Karpas-422 (cell line): ENCODE measurements around the gene TSPAN9. TPM values are rescaled to one million over a fixed set of nuclear protein-coding genes. Genes with fewer than 3 reads are reported as not detected.

Experiments used
- DNase-seq: peaks from one replicate; pipeline ENCODE4 v3.0.0-alpha.2; 2015
- H2AFZ ChIP-seq: fragments of 200-600 bp; sonication (generic); 2 replicates; pipeline ENCODE4 v1.6.1; 2014; ENCODE audit warnings: antibody characterized with exemption, low read length, mixed read lengths
- H3K27ac ChIP-seq: fragments of 200-600 bp; sonication (generic); 2 replicates; pipeline ENCODE4 v1.5.1; 2014; ENCODE audit warnings: mild to moderate bottlenecking, low read length, moderate library complexity
- H3K27me3 ChIP-seq: fragments of 200-600 bp; sonication (generic); 2 replicates; pipeline ENCODE4 v1.6.1; 2014; ENCODE audit warnings: low read length, mixed read lengths
- H3K36me3 ChIP-seq: fragments of 200-600 bp; sonication (generic); 2 replicates; pipeline ENCODE4 v1.6.1; 2014; ENCODE audit warnings: low read length, mixed read lengths; ENCODE audit not compliant: insufficient read depth
- H3K4me1 ChIP-seq: fragments of 200-600 bp; sonication (generic); 2 replicates; pipeline ENCODE4 v1.6.1; 2014; ENCODE audit warnings: mild to moderate bottlenecking, low read length, mixed read lengths
- H3K4me2 ChIP-seq: fragments of 200-600 bp; sonication (generic); 2 replicates; pipeline ENCODE4 v1.6.1; 2014; ENCODE audit warnings: low read length, low read depth, mild to moderate bottlenecking; ENCODE audit not compliant: poor library complexity, severe bottlenecking
- H3K4me3 ChIP-seq: fragments of 200-600 bp; sonication (generic); 2 replicates; pipeline ENCODE4 v1.5.1; 2014; ENCODE audit warnings: mild to moderate bottlenecking, antibody characterized with exemption, low read length, mixed read lengths
- H3K79me2 ChIP-seq: fragments of 200-600 bp; sonication (generic); 2 replicates; pipeline ENCODE4 v1.6.1; 2014; ENCODE audit warnings: mild to moderate bottlenecking, low read length, mixed read lengths
- H3K9ac ChIP-seq: fragments of 200-600 bp; sonication (generic); 2 replicates; pipeline ENCODE4 v1.6.0; 2014; ENCODE audit warnings: low read length
- H3K9me2 ChIP-seq: fragments of 200-600 bp; sonication (generic), shearing (Covaris generic); replicated peaks from 2 replicates; pipeline ENCODE4 v1.6.0; 2014; ENCODE audit warnings: mild to moderate bottlenecking, low read length, moderate library complexity; ENCODE audit not compliant: insufficient read depth
- H3K9me3 ChIP-seq: fragments of 300-700, 200-600 bp; sonication (generic); 2 replicates; pipeline ENCODE4 v1.6.1; 2014; ENCODE audit warnings: low read length, mixed read lengths
- H4K20me1 ChIP-seq: fragments of 200-600 bp; sonication (generic); 2 replicates; pipeline ENCODE4 v1.6.1; 2014; ENCODE audit warnings: mild to moderate bottlenecking, antibody characterized with exemption, low read length, low read depth; ENCODE audit not compliant: insufficient read depth
- total RNA-seq: library from RNA; depleted of rRNA; stranded (reverse); fragments of >200 nt; shearing (Covaris generic); gene quantifications from 2 replicates; pipeline ENCODE4 v1.2.3, GENCODE V29; 2014; ENCODE audit warnings: low replicate concordance

The TSPAN9 gene
- total RNA-seq, 1 experiment from 2014 or later, result 2.0 TPM

DNA sequence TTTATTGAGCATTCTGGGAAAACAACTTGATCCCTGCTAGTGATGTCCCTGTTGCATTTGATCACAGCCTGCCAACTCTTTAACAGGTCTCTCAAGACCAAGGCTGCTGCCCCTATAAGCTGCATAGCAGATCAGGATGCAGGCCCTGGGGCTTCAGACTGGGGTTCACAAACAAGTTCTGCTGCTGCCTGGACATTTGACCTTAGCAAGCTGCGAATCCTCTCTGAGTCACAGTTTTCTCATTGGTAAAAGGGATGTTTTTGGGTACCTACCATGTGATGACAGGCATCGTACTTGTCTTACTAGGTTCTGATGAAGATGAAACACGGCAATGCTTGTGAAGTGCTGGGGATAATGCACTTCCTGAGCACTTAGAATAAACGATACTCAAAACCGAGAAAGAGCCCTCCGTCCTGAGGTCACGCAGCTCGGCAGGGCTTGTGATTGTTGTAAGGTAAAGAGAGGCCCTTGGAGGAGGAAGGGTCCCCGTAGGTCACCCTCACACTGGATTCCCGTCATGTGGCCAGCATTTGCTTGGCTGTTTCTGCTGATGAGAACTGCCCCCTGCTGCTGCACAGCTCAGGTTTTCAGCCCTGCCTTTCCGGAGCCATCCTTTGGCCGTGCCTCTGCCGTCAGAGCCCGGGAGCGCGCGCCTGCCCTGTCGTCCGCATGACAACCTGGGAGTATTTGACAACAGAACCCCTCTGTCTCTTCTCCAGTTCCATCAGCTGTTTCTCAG is 39.1 kb downstream of the TSPAN9 start:
- Histone ChIP-seq H3K27ac (no peak overlapping the region), H3K9ac (no peak overlapping the region), H2AFZ (no peak overlapping the region), H3K4me1 (no peaks in the 10 kb centered on the region), H3K79me2 (no peaks in the 10 kb centered on the region), H3K36me3 (no peaks in the 10 kb centered on the region), H3K9me2 (no peaks in the 10 kb centered on the region), H3K27me3 (no peaks in the 10 kb centered on the region), H4K20me1 (no peaks in the 10 kb centered on the region), H3K9me3 (no peaks in the 10 kb centered on the region), H3K4me2 (no peak overlapping the region), H3K4me3 (no peak overlapping the region)
- no peak for DNase-seq

DNA sequence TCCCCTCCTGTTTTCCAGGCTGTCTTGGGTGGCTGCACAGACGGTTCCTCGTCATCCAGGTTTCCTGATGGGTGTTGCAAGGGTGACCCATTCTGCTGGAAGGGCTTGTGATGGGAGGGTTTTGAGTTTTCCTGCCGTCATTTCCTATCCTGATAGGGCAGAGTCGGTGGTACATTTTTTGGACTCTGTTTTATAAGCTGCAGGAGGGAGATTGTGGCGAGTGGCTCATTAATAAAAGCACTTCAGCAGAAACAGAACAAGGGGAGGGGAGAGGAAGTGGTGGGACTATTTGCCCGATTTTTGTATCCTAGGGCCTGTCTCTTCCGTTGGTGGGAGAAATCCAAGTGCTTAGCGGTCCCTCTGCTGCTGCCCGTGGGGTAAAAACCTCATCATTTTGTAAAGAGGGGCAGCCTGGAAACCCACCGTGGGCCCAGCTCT is 40.0 kb downstream of the TSPAN9 start:
- Histone ChIP-seq H3K27ac (no peak overlapping the region), H3K9me3 (no peaks in the 10 kb centered on the region), H3K4me1 (no peaks in the 10 kb centered on the region), H3K9me2 (no peaks in the 10 kb centered on the region), H3K4me2 (no peak overlapping the region), H2AFZ (no peak overlapping the region), H3K27me3 (no peaks in the 10 kb centered on the region), H3K9ac (no peak overlapping the region), H3K36me3 (no peaks in the 10 kb centered on the region), H4K20me1 (no peaks in the 10 kb centered on the region), H3K4me3 (no peak overlapping the region), H3K79me2 (no peaks in the 10 kb centered on the region)
- DNase-seq, result no peak

DNA sequence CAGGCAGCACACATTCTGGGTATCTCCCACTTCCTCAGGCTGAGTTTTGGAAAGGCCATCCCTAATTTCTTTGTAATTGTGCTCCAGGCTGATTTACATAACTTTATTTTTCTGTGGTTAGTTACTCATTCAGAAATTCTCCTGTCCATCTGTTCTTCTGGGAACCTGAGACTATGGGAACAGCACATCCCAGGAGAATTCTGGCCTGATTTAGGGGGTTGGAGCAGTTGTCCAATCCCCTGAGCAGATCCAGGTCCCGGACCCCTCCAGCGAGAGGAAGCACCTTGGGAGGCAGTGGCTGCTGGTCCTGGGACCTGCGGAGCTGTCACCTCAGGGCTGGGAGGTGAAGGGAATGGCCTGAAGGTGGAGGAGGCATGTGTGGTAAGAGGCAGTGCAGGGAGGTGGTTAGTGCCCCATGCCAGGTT is 40.4 kb downstream of the TSPAN9 start:
- Histone ChIP-seq H3K9me2 (no peaks in the 10 kb centered on the region), H3K4me2 (no peak overlapping the region), H3K27ac (no peak overlapping the region), H3K4me1 (no peaks in the 10 kb centered on the region), H3K79me2 (no peaks in the 10 kb centered on the region), H3K9me3 (no peaks in the 10 kb centered on the region), H3K4me3 (no peak overlapping the region), H3K9ac (no peak overlapping the region), H4K20me1 (no peaks in the 10 kb centered on the region), H3K27me3 (no peaks in the 10 kb centered on the region), H2AFZ (no peak overlapping the region), H3K36me3 (no peaks in the 10 kb centered on the region)
- DNase-seq, result no peak

- Histone ChIP-seq H4K20me1 (no peaks in the 10 kb centered on the region), H3K4me2 (no peak overlapping the region), H3K9me3 (no peaks in the 10 kb centered on the region), H3K9me2 (no peaks in the 10 kb centered on the region), H3K4me1 (no peaks in the 10 kb centered on the region), H3K79me2 (no peaks in the 10 kb centered on the region), H3K36me3 (no peaks in the 10 kb centered on the region), H3K9ac (no peak overlapping the region), H3K27me3 (no peaks in the 10 kb centered on the region), H2AFZ (no peak overlapping the region), H3K4me3 (no peak overlapping the region), H3K27ac (no peak overlapping the region)
- DNase-seq, result no peak
Observed at GRCh38 chr12:3119192-3119755, 42.1 kb downstream of the TSPAN9 start.

DNA sequence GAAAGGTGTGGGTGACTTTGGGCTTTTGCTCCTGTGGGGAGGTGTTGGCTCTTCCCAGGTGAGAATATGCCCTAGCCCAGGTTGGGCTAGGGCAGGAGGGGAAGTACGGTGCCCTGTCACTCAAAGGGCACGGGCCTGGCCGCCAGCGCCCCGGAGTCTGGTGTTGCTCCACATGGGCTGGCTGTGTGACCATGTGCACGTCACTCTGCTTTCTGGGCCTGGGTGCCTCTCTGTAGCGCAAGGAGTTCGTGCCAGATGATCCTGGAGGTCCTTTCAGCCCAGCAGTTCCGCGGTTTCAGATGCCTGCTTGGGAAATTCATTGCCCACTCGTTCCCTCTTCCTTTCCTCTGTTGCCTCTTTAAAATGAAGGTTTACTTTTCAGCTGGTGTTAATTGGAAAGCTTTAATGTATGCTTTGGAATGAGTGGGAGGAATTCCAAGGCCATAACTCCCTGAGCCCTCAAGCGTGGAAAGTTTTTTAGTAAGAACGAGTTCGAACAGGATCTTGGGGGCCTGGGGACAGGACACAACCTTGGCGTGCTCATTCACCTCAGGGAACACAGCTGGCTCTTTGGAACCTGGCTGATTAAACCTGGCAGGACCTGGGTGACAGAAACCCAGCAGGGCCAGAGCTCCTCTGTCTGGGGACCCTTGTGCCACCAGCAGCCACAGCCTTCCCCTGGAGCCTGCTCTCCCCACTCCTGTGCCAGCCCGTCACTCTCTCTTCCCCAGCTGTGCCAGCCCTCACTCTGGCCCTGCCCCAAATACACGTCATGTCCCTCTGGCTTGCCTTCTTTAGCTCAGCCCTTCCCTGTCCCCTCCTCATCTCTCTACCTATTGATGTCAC is 42.8 kb downstream of the TSPAN9 start:
- no peaks in the 10 kb centered on the region for H4K20me1 ChIP-seq
- no peak overlapping the region for H3K27ac ChIP-seq
- no peaks in the 10 kb centered on the region for H3K36me3 ChIP-seq
- no peak overlapping the region for H3K4me3 ChIP-seq
- H3K9me3 ChIP-seq, result no peaks in the 10 kb centered on the region
- no peaks in the 10 kb centered on the region for H3K27me3 ChIP-seq
- no peaks in the 10 kb centered on the region for H3K4me1 ChIP-seq
- H3K79me2 ChIP-seq, result no peaks in the 10 kb centered on the region
- no peak overlapping the region for H2AFZ ChIP-seq
- no peaks in the 10 kb centered on the region for H3K9me2 ChIP-seq
- H3K9ac ChIP-seq, result no peak overlapping the region
- DNase-seq, result no peak
- H3K4me2 ChIP-seq, result no peak overlapping the region

DNA sequence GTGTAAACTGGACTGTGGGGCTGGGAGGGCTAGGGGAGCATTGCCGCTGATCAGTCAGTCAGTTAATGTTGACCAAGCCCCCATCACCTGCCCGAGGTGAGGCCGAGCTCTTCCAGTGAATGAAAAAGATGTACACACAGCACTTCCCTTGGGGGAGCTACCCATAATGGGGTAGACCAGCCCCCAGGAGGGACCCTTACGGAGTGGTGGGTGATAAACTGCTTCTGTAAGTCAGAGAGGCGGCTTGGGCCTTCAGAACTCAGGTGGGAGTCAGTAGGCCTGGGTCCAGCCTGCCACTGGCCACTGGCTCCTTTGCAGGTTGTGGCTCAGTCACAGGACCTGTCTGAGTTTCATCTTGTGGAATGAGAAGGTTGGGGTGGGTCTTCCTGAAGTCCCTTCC is 43.5 kb downstream of the TSPAN9 start:
- H4K20me1 ChIP-seq, result no peaks in the 10 kb centered on the region
- H3K79me2 ChIP-seq, result no peaks in the 10 kb centered on the region
- no peak for DNase-seq
- H3K4me1 ChIP-seq, result no peaks in the 10 kb centered on the region
- H3K27me3 ChIP-seq, result no peaks in the 10 kb centered on the region
- H3K9me3 ChIP-seq, result no peaks in the 10 kb centered on the region
- no peak overlapping the region for H2AFZ ChIP-seq
- H3K4me3 ChIP-seq, result no peak overlapping the region
- H3K36me3 ChIP-seq, result no peaks in the 10 kb centered on the region
- no peak overlapping the region for H3K4me2 ChIP-seq
- no peaks in the 10 kb centered on the region for H3K9me2 ChIP-seq
- H3K9ac ChIP-seq, result no peak overlapping the region
- H3K27ac ChIP-seq, result no peak overlapping the region

DNA sequence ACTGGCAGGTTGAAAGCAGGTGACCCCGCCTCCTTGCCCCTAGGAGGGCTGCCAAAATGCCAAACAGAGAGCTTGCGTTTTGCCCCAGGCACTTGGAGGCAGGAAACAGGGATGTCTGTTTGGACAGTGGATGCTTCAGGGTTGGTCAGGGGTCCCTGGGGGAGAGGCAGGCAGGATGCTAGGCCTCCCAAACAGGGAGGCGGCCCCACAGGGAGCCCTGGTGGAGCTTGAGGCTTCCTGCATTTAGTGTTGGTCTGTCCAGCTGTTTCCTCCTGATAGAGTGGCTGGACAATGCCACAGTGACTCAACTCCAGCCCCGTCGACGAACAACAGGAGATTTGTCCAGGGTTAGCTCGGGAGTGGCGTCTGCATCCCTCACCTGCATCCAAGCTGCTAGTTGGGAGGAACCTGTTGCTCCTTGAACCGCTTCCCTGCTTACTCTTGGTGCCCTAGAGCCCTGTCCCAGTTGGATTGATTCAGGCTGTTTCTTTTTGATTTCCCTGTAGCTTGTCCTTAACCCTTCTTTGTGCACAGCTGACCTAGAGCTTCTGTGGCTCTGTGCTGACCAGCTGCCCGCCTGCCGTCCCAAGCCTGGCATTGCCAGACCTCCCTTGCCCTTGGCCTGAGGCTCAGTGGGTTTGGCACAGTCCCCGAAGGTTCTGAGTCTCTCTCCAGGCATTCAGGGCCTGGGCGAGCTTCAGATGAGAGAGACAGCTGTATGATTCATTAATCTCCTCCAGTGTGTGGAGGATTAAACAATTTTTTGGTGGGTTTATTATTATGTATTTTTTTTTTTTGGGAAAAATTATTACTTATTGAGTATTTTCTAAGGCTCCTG is 45.9 kb downstream of the TSPAN9 start:
- H3K9me2 ChIP-seq, result no peaks in the 10 kb centered on the region
- no peak overlapping the region for H3K9ac ChIP-seq
- H4K20me1 ChIP-seq, result no peaks in the 10 kb centered on the region
- H3K36me3 ChIP-seq, result no peaks in the 10 kb centered on the region
- no peak overlapping the region for H3K4me3 ChIP-seq
- no peaks in the 10 kb centered on the region for H3K79me2 ChIP-seq
- no peaks in the 10 kb centered on the region for H3K4me1 ChIP-seq
- no peak for DNase-seq
- H3K27me3 ChIP-seq, result no peaks in the 10 kb centered on the region
- no peak overlapping the region for H2AFZ ChIP-seq
- H3K9me3 ChIP-seq, result no peaks in the 10 kb centered on the region
- H3K4me2 ChIP-seq, result no peak overlapping the region
- H3K27ac ChIP-seq, result no peak overlapping the region
